ENCODE data around the gene AGTRAP.

Gene AGTRAP

GRCh38 chr1:11735854-11736745 lies at the start of gene AGTRAP:
Gene AGTRAP (plus strand): TSS chr1:11736136. CDS start chr1:11736209, 73 bp downstream.
- DNase-seq (ENCODE audit: low read depth in 2 of 3, low spot score in 1 of 3): peak; percentile 80 to 90 (median 85)

- DNase-seq (ENCODE audit: low read depth in 2 of 3, low spot score in 1 of 3): no peak
Observed at GRCh38 chr1:11688506-11688905, 47.4 kb upstream of the AGTRAP start.

GRCh38 chr1:11690397-11691301 lies 45.3 kb upstream of the AGTRAP start:
- DNase-seq (ENCODE audit: low read depth in 2 of 3, low spot score in 1 of 3): no peak

GRCh38 chr1:11691302-11691914 lies 44.5 kb upstream of the AGTRAP start, which contains the start of gene DRAXIN:
Gene DRAXIN (plus strand): TSS chr1:11691710. CDS start chr1:11706259, 14,549 bp downstream.
- DNase-seq (ENCODE audit: low read depth in 2 of 3, low spot score in 1 of 3): no peak

- DNase-seq (ENCODE audit: low read depth in 2 of 3, low spot score in 1 of 3): no peak
Observed at GRCh38 chr1:11691928-11692711, 43.8 kb upstream of the AGTRAP start.

GRCh38 chr1:11693024-11693590 lies 42.8 kb upstream of the AGTRAP start:
- peak in 2 of 3 donors; percentile 12 to 19 for DNase-seq (ENCODE audit: low read depth in 2 of 3, low spot score in 1 of 3)

GRCh38 chr1:11693917-11694316 lies 42.0 kb upstream of the AGTRAP start:
- no peak for DNase-seq (ENCODE audit: low read depth in 2 of 3, low spot score in 1 of 3)

GRCh38 chr1:11695861-11696260 lies 40.1 kb upstream of the AGTRAP start:
- DNase-seq (ENCODE audit: low read depth in 2 of 3, low spot score in 1 of 3): no peak

- DNase-seq (ENCODE audit: low read depth in 2 of 3, low spot score in 1 of 3): no peak
Observed at GRCh38 chr1:11697188-11697892, 38.6 kb upstream of the AGTRAP start.

- DNase-seq (ENCODE audit: low read depth in 2 of 3, low spot score in 1 of 3): no peak
Observed at GRCh38 chr1:11697893-11698210, 38.1 kb upstream of the AGTRAP start.

- no peak for DNase-seq (ENCODE audit: low read depth in 2 of 3, low spot score in 1 of 3)
Observed at GRCh38 chr1:11700601-11701467, 35.1 kb upstream of the AGTRAP start.

GRCh38 chr1:11701551-11701961 lies 34.4 kb upstream of the AGTRAP start:
- no peak for DNase-seq (ENCODE audit: low read depth in 2 of 3, low spot score in 1 of 3)

- DNase-seq (ENCODE audit: low read depth in 2 of 3, low spot score in 1 of 3): no peak
Observed at GRCh38 chr1:11701981-11702803, 33.7 kb upstream of the AGTRAP start.

- DNase-seq (ENCODE audit: low read depth in 2 of 3, low spot score in 1 of 3): no peak
Observed at GRCh38 chr1:11703357-11704193, 32.4 kb upstream of the AGTRAP start.

- no peak for DNase-seq (ENCODE audit: low read depth in 2 of 3, low spot score in 1 of 3)
Observed at GRCh38 chr1:11704194-11704529, 31.8 kb upstream of the AGTRAP start.

- DNase-seq (ENCODE audit: low read depth in 2 of 3, low spot score in 1 of 3): no peak
Observed at GRCh38 chr1:11704691-11705475, 31.1 kb upstream of the AGTRAP start.

All from stimulated activated CD4-positive, alpha-beta T cell treated with anti-CD3 and anti-CD28 coated beads, Interleukin-12 subunit alpha, Interleukin-12 subunit beta, amount 100 ng/mL, for 48 hours (primary cell).